ENCODE results near the gene OSBPL7. TPM values are rescaled to one million over a fixed set of nuclear protein-coding genes. Genes with fewer than 3 reads are reported as not detected.

The OSBPL7 gene
- total and polyA plus RNA-seq, 4 donors = 7.6 to 25.3 (median 11.0) TPM

DNA sequence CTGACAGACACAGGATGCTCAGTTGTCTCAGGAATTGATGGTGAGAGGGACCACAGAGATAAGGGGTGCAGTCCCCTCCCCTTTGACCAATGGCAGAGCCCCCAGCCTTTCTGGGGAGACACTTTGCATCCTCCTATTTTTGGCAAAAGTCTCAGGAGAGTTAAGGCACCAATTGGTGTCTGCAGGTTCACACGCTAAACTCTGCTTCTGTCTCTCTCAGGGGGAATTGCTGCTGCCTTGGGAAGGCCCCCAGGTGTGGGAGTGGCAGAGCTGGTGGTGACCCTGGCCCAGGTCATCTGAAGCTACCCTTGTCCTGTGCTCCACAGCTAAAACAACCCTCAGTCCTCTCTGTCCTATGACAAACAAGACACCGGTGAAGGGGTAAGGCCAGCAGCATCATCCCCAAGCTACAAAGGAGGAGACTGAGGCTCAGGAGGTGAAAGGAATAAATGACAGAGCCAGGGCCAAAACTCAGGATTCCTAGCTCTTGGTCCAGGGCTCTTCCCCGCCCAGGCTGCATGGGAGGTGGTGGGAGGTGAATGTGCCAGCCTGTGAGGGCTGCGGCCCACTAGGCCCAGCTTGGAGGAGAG lies 20.3 kb downstream of the OSBPL7 start:
- Histone ChIP-seq H3K4me1 (ENCODE audit: control insufficient read depth in 5 of 5, insufficient read depth in 5 of 5, low read length in 5 of 5) (no peaks in the 10 kb centered on the region), H3K9ac (ENCODE audit: insufficient read depth in 1 of 2, low read length in 2 of 2) (no peak overlapping the region), H3K36me3 (ENCODE audit: control insufficient read depth in 4 of 4, insufficient read depth in 4 of 4, low read length in 4 of 4) (no peaks in the 10 kb centered on the region), H3K27me3 (ENCODE audit: control insufficient read depth in 3 of 3, insufficient read depth in 3 of 3, low read length in 2 of 3) (no peaks in the 10 kb centered on the region), H3K9me3 (ENCODE audit: control insufficient read depth in 4 of 4, insufficient read depth in 3 of 4, low read length in 3 of 4) (no peaks in the 10 kb centered on the region), H3K4me3 (no peak overlapping the region), H3K27ac (ENCODE audit: low read depth in 1 of 2, low read length in 1 of 2) (no peak overlapping the region)
- ATAC-seq (ENCODE audit: insufficient read depth, low FRiP score) (no peak), DNase-seq (no peak)
- TF ChIP-seq, protein P1, sequence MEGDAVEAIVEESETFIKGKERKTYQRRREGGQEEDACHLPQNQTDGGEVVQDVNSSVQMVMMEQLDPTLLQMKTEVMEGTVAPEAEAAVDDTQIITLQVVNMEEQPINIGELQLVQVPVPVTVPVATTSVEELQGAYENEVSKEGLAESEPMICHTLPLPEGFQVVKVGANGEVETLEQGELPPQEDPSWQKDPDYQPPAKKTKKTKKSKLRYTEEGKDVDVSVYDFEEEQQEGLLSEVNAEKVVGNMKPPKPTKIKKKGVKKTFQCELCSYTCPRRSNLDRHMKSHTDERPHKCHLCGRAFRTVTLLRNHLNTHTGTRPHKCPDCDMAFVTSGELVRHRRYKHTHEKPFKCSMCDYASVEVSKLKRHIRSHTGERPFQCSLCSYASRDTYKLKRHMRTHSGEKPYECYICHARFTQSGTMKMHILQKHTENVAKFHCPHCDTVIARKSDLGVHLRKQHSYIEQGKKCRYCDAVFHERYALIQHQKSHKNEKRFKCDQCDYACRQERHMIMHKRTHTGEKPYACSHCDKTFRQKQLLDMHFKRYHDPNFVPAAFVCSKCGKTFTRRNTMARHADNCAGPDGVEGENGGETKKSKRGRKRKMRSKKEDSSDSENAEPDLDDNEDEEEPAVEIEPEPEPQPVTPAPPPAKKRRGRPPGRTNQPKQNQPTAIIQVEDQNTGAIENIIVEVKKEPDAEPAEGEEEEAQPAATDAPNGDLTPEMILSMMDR (IDR thresholded peaks at IDR 0.05; ENCODE audit: control extremely low read depth, extremely low read depth) = no peak
- WGBS, 2 donors = 86 to 89% methylated on average over 4 of the region's 4 CpGs

DNA sequence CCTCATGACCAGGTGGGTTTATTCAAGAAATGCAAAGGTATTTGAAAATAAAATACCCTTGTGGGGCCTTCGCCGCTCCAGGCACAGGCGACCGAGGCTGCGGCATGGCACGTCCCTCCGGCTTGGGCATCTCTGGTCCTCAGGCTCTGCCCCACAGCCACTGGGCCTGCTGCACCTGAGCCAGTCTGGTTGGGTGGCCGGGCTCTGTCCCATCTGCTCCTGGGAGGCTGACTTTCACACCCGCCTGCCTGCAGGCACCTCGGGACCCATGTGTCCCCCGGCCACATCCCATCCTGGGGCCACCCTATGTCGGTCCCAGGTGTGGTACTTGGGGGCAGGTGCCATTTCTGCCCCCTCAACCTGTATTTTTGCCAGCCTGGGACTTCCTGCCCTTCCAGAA lies 20.9 kb downstream of the OSBPL7 start:
- Histone ChIP-seq H3K4me1 (ENCODE audit: control insufficient read depth in 5 of 5, insufficient read depth in 5 of 5, low read length in 5 of 5) (no peaks in the 10 kb centered on the region), H3K27ac (ENCODE audit: low read depth in 1 of 2, low read length in 1 of 2) (no peak overlapping the region), H3K27me3 (ENCODE audit: control insufficient read depth in 3 of 3, insufficient read depth in 3 of 3, low read length in 2 of 3) (no peaks in the 10 kb centered on the region), H3K4me3 (no peak overlapping the region), H3K9ac (ENCODE audit: insufficient read depth in 1 of 2, low read length in 2 of 2) (no peak overlapping the region), H3K9me3 (ENCODE audit: control insufficient read depth in 4 of 4, insufficient read depth in 3 of 4, low read length in 3 of 4) (no peaks in the 10 kb centered on the region), H3K36me3 (ENCODE audit: control insufficient read depth in 4 of 4, insufficient read depth in 4 of 4, low read length in 4 of 4) (no peaks in the 10 kb centered on the region)
- TF ChIP-seq, protein P1 (IDR thresholded peaks at IDR 0.05; ENCODE audit: control extremely low read depth, extremely low read depth) = no peak
- no peak for ATAC-seq (ENCODE audit: insufficient read depth, low FRiP score)
- no peak for DNase-seq
- WGBS, 2 donors = 86 to 88% methylated on average over 12 of the region's 12 CpGs

GRCh38 chr17:47797797-47798196 lies 23.8 kb downstream of the OSBPL7 start:
- Histone ChIP-seq H3K27ac (ENCODE audit: low read depth in 1 of 2, low read length in 1 of 2) (no peak overlapping the region), H3K4me3 (no peak overlapping the region), H3K9me3 (ENCODE audit: control insufficient read depth in 4 of 4, insufficient read depth in 3 of 4, low read length in 3 of 4) (no peaks in the 10 kb centered on the region), H3K4me1 (ENCODE audit: control insufficient read depth in 5 of 5, insufficient read depth in 5 of 5, low read length in 5 of 5) (no peaks in the 10 kb centered on the region), H3K9ac (ENCODE audit: insufficient read depth in 1 of 2, low read length in 2 of 2) (no peak overlapping the region), H3K36me3 (ENCODE audit: control insufficient read depth in 4 of 4, insufficient read depth in 4 of 4, low read length in 4 of 4) (no peaks in the 10 kb centered on the region), H3K27me3 (ENCODE audit: control insufficient read depth in 3 of 3, insufficient read depth in 3 of 3, low read length in 2 of 3) (peaks cover under 1 to 12% (median 3%) of the 10 kb centered on the region in 3 donors)
- TF ChIP-seq, protein P1 (IDR thresholded peaks at IDR 0.05; ENCODE audit: control extremely low read depth, extremely low read depth) = no peak
- no peak for ATAC-seq (ENCODE audit: insufficient read depth, low FRiP score)
- 59 to 63% methylated on average over 2 of the region's 2 CpGs for WGBS, 2 donors
- DNase-seq = peak in 1 of 3 donors; percentile 21

DNA sequence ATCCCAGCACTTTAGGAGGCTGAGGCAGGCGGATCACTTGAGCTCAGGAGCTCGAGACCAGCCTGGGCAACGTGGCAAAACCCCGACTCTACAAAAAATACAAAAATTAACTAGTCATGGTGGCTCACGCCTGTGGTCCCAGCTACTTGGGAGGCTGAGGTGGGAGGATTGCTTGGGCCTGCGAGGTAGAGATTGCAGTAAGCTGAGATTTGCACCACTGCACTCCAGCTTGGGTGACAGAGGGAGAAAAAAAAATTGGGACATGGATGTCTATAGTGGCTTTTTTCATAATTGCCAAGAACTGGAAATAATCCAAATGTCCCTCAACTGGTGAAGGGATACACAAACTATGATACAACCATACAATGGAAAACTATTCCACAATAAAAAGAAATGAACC lies 28.6 kb downstream of the OSBPL7 start:
- ATAC-seq (ENCODE audit: insufficient read depth, low FRiP score) (no peak), DNase-seq (no peak)
- H3K9ac ChIP-seq (ENCODE audit: insufficient read depth in 1 of 2, low read length in 2 of 2) = no peak overlapping the region
- H3K27ac ChIP-seq (ENCODE audit: low read depth in 1 of 2, low read length in 1 of 2) = no peak overlapping the region
- TF ChIP-seq, protein P1 (IDR thresholded peaks at IDR 0.05; ENCODE audit: control extremely low read depth, extremely low read depth) = no peak
- no peaks in the 10 kb centered on the region for H3K9me3 ChIP-seq (ENCODE audit: control insufficient read depth in 4 of 4, insufficient read depth in 3 of 4, low read length in 3 of 4)
- peaks cover 0 to 5% (median 0%) of the 10 kb centered on the region in 5 donors for H3K4me1 ChIP-seq (ENCODE audit: control insufficient read depth in 5 of 5, insufficient read depth in 5 of 5, low read length in 5 of 5)
- peaks cover 3 to 45% (median 27%) of the 10 kb centered on the region in 3 donors for H3K27me3 ChIP-seq (ENCODE audit: control insufficient read depth in 3 of 3, insufficient read depth in 3 of 3, low read length in 2 of 3)
- H3K4me3 ChIP-seq = no peak overlapping the region
- WGBS, 2 donors = 70 to 71% methylated on average over 6 of the region's 6 CpGs
- no peaks in the 10 kb centered on the region for H3K36me3 ChIP-seq (ENCODE audit: control insufficient read depth in 4 of 4, insufficient read depth in 4 of 4, low read length in 4 of 4)
